Epithelial cell of proximal tubule (primary cell): Measurements from ENCODE around the gene C22orf23. TPM values are rescaled to one million over a fixed set of nuclear protein-coding genes. Genes with fewer than 3 reads are reported as not detected.
"Not testable (repeated sequence)": the region's sequence is repeated elsewhere in the genome, so short reads cannot be mapped to it uniquely, and the experiment has no call there.

Source experiments
- DNase-seq: peaks from one replicate; pipeline ENCODE4 v3.0.0-alpha.2; 2011; ENCODE audit warnings: low read depth
- H3K4me3 ChIP-seq: 2 replicates; pipeline ENCODE4 v1.5.1; 2011; ENCODE audit warnings: low read depth, mild to moderate bottlenecking, low read length
- total RNA-seq: library from RNA; depleted of rRNA; stranded (reverse); fragments of >200 nt; gene quantifications from 2 replicates; pipeline ENCODE4 v1.2.3, GENCODE V29; 2015
- TF ChIP-seq, protein P1 (sequence below): conservative IDR thresholded peaks from 2 replicates; pipeline ENCODE4 v1.5.1; 2012; ENCODE audit warnings: low read depth, mild to moderate bottlenecking, low read length

Gene C22orf23
- total RNA-seq, 1 donor from 2014 or later: not detected

DNA sequence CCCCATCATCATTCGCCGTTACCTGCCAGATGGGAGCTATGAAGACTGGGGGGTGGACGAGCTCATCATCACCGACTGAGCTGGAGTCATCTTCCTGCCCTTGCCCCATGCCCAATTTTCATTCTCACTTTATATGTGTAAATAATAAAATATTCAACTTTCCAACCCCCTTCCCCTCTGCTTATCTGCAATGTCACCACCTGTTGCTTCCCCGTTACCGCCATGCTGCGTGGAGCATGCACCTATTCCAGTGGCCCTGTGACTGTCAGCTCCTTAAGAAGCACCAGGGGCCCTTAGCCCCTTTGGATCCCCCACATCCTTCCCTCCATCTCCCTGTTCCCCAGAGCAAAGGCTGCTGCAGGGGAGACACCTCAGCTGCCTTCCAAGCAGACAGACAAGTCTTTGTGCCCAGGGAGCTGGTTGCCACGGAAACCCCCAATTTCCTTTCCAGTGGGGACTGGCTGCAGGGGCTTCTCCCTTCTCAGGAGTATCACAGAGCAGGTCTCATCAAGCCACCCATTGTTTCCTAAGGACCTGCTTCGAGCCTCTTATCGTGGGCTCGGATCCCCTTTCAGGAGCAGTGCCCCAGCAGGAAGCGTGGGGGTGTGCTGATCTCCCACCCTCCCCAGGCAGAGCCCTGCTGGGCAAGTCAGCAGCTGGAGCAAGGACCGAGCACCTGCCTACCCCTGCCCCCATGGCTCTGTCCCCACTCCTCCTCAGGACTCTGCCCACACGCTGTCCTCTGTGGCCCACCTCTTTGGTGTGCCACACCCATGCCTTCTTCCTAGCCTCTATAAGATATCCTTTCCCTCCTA is 14.4 kb upstream of the C22orf23 start:
- TF ChIP-seq, protein P1, sequence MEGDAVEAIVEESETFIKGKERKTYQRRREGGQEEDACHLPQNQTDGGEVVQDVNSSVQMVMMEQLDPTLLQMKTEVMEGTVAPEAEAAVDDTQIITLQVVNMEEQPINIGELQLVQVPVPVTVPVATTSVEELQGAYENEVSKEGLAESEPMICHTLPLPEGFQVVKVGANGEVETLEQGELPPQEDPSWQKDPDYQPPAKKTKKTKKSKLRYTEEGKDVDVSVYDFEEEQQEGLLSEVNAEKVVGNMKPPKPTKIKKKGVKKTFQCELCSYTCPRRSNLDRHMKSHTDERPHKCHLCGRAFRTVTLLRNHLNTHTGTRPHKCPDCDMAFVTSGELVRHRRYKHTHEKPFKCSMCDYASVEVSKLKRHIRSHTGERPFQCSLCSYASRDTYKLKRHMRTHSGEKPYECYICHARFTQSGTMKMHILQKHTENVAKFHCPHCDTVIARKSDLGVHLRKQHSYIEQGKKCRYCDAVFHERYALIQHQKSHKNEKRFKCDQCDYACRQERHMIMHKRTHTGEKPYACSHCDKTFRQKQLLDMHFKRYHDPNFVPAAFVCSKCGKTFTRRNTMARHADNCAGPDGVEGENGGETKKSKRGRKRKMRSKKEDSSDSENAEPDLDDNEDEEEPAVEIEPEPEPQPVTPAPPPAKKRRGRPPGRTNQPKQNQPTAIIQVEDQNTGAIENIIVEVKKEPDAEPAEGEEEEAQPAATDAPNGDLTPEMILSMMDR: no peak
- no peak for DNase-seq
- no peak overlapping the region for H3K4me3 ChIP-seq

DNA sequence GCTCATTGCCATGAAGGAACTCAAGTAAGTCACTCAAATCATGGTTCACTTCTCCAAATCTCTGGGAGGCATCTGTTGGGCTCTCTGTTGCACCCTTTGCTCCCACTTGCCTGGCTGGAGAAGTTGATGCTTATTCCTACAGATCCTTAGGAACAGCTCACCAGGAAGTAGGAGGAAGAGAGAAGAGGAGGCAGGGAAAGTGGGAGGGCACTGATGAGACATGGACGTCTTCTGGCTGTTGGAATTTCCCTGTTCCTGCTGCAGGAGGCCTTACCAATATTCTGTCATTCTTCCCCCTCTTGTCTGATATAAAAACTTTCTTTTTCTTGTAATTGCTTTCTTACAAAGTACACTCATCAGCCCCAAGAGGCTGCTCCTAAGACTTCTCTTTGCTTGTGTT is 13.7 kb upstream of the C22orf23 start:
- no peak overlapping the region for H3K4me3 ChIP-seq
- TF ChIP-seq, protein P1: no peak

GRCh38 chr22:37965940-37966664 is 12.7 kb upstream of the C22orf23 start:
- TF ChIP-seq, protein P1: no peak
- DNase-seq: peak; percentile 48
- no peak overlapping the region for H3K4me3 ChIP-seq

More for the DNA sequence above, 13.7 kb upstream of the C22orf23 start:
- no peak for DNase-seq

DNA sequence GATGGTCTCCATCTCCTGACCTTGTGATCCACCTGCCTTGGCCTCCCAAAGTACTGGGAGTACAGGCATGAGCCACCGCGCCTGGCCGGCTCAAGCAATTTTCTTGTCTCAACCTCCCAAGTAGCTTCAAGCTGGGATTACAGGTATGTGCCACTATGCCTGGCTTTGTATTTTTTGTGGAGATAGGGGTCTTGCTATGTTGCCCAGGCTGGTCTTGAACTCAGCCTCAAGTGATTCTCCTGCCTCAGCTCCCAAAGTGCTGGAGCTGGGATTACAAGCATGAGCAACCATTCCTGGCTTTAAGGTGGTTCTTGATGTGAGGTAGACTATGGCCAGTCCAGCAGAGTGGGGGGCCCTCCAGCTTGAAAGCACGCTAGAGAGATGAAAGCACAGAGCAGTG is 7.7 kb upstream of the C22orf23 start:
- DNase-seq: no peak
- TF ChIP-seq, protein P1: no peak
- H3K4me3 ChIP-seq: no peak overlapping the region

- TF ChIP-seq, protein P1: no peak
- no peak overlapping the region for H3K4me3 ChIP-seq
- no peak for DNase-seq
Measured at GRCh38 chr22:37959231-37959825, 5.9 kb upstream of the C22orf23 start.

GRCh38 chr22:37957232-37957631 is 3.8 kb upstream of the C22orf23 start:
- no peak overlapping the region for H3K4me3 ChIP-seq
- TF ChIP-seq, protein P1: no peak
- no peak for DNase-seq

DNA sequence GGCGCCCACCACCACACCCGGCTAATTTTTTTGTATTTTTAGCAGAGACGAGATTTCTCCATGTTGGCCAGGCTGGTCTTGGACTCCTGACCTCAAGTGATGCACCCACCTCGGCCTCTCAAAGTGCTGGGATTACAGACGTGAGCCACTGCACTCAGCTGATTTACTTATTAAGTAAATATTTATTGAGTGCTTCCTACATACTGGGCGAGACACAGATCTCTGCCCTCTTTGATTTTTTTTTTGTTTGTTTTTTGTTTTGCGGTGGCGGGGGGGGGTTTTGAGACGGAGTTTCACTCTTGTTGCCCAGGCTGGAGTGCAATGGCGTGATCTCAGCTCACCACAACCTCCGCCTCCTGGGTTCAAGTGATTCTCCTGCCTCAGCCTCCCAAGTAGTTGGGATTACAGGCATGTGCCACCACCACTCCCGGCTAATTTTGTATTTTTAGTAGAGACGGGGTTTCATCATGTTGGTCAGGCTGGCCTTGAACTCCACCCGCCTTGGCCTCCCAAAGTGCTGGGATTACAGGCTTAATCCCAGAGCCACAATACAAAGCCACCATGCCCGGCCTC is 2.5 kb upstream of the C22orf23 start:
- DNase-seq, H3K4me3 ChIP-seq: not testable (repeated sequence)
